Measurements from ENCODE around the gene DOK3. TPM values are rescaled to one million over a fixed set of nuclear protein-coding genes. Genes with fewer than 3 reads are reported as not detected.
"Not testable (repeated sequence)": the region's sequence is repeated elsewhere in the genome, so short reads cannot be mapped to it uniquely, and the experiment has no call there.

The DOK3 gene
- total RNA-seq, 1 donor from 2014 or later, result 3.8 TPM

- DNase-seq, result not testable (repeated sequence)
Measured at GRCh38 chr5:177534433-177534832, 24.8 kb upstream of the DOK3 start.

GRCh38 chr5:177531209-177531940 lies 21.7 kb upstream of the DOK3 start:
- no peak for DNase-seq

- DNase-seq, result no peak
Measured at GRCh38 chr5:177530638-177531037, 21.0 kb upstream of the DOK3 start.

GRCh38 chr5:177529247-177530203 lies 19.9 kb upstream of the DOK3 start:
- no peak for DNase-seq

- DNase-seq, result no peak
Measured at GRCh38 chr5:177528631-177529030, 19.0 kb upstream of the DOK3 start.

GRCh38 chr5:177527595-177527994 lies 18.0 kb upstream of the DOK3 start:
- DNase-seq, result no peak

GRCh38 chr5:177526791-177527190 lies 17.2 kb upstream of the DOK3 start:
- no peak for DNase-seq

- DNase-seq, result no peak
Measured at GRCh38 chr5:177526191-177526590, 16.6 kb upstream of the DOK3 start.

GRCh38 chr5:177524941-177525655 lies 15.5 kb upstream of the DOK3 start:
- no peak for DNase-seq

- DNase-seq, result no peak
Measured at GRCh38 chr5:177524539-177524900, 14.9 kb upstream of the DOK3 start.

GRCh38 chr5:177523711-177524538 lies 14.3 kb upstream of the DOK3 start:
- no peak for DNase-seq

GRCh38 chr5:177520916-177521513 lies 11.4 kb upstream of the DOK3 start:
- DNase-seq, result no peak

- DNase-seq, result no peak
Measured at GRCh38 chr5:177520271-177520670, 10.6 kb upstream of the DOK3 start.

- DNase-seq, result no peak
Measured at GRCh38 chr5:177519463-177520235, 10.0 kb upstream of the DOK3 start.

- peak; percentile 99 for DNase-seq
Measured at GRCh38 chr5:177516601-177517568, 7.3 kb upstream of the DOK3 start, which contains the start of gene DDX41. Gene DDX41 (minus strand): TSS chr5:177516961. CDS start chr5:177516945, 16 bp downstream.

GRCh38 chr5:177515580-177515979 lies 6.0 kb upstream of the DOK3 start:
- no peak for DNase-seq

- no peak for DNase-seq
Measured at GRCh38 chr5:177514541-177514940, 4.9 kb upstream of the DOK3 start.

GRCh38 chr5:177513500-177513899 lies 3.9 kb upstream of the DOK3 start:
- DNase-seq, result no peak

- DNase-seq, result no peak
Measured at GRCh38 chr5:177512736-177513380, 3.2 kb upstream of the DOK3 start.

Measured in skin of body (tissue), 2 donors.